Stimulated activated CD8-positive, alpha-beta memory T cell treated with anti-CD3 and anti-CD28 coated beads, Interleukin-15, amount 100 ng/mL, for 4 hours (primary cell): ENCODE results near the gene ZSCAN12.

Source experiments
- DNase-seq, 2 donors: peaks; one replicate each; pipeline ENCODE4 v3.0.0-alpha.2; 2020; ENCODE audit warnings: low read depth in 2 of 2

Gene ZSCAN12

GRCh38 chr6:28353981-28354676 is 45.4 kb downstream of the ZSCAN12 start:
- DNase-seq: no peak

- DNase-seq: no peak
These were observed 46.2 kb downstream of the ZSCAN12 start for GRCh38 chr6:28353356-28353755.

- no peak for DNase-seq
These were observed 48.0 kb downstream of the ZSCAN12 start for GRCh38 chr6:28351493-28351925.

GRCh38 chr6:28351087-28351486 is 48.5 kb downstream of the ZSCAN12 start:
- no peak for DNase-seq

- peak; percentile 74 to 78 for DNase-seq
These were observed 49.4 kb downstream of the ZSCAN12 start, which contains the start of gene ZKSCAN3 for GRCh38 chr6:28349892-28350737. Gene ZKSCAN3, plus strand, starts transcription at chr6:28349947. Its CDS starts 9,640 bp downstream, at chr6:28359587.

- no peak for DNase-seq
These were observed 50.1 kb downstream of the ZSCAN12 start for GRCh38 chr6:28349344-28349891.

GRCh38 chr6:28347119-28347518 is 52.4 kb downstream of the ZSCAN12 start:
- no peak for DNase-seq

GRCh38 chr6:28345201-28345600 is 54.3 kb downstream of the ZSCAN12 start:
- no peak for DNase-seq

GRCh38 chr6:28343898-28344677 is 55.5 kb downstream of the ZSCAN12 start:
- DNase-seq: no peak

- DNase-seq: no peak
These were observed 59.0 kb downstream of the ZSCAN12 start for GRCh38 chr6:28340310-28341095.

GRCh38 chr6:28337121-28337520 is 62.4 kb downstream of the ZSCAN12 start:
- DNase-seq: no peak

- no peak for DNase-seq
These were observed 63.0 kb downstream of the ZSCAN12 start for GRCh38 chr6:28336284-28337120.

GRCh38 chr6:28335564-28336283 is 63.8 kb downstream of the ZSCAN12 start, which contains the start of gene ZSCAN31:
Gene ZSCAN31, minus strand, starts transcription at chr6:28336148. Its CDS starts 6,465 bp downstream, at chr6:28329683.
- peak; percentile 60 to 84 for DNase-seq

- DNase-seq: no peak
These were observed 64.4 kb downstream of the ZSCAN12 start for GRCh38 chr6:28335040-28335563.

GRCh38 chr6:28334286-28335039 is 65.1 kb downstream of the ZSCAN12 start:
- no peak for DNase-seq

GRCh38 chr6:28333599-28334018 is 65.9 kb downstream of the ZSCAN12 start:
- no peak for DNase-seq

- no peak for DNase-seq
These were observed 66.5 kb downstream of the ZSCAN12 start for GRCh38 chr6:28333047-28333446.

GRCh38 chr6:28330041-28330440 is 69.5 kb downstream of the ZSCAN12 start:
- DNase-seq: no peak
